KMS-11 (cell line): Measurements from ENCODE around the gene PTPRN2.

Experiments
- H2AFZ ChIP-seq: fragments of 200-600 bp; sonication (generic); 2 replicates; pipeline ENCODE4 v1.6.1; 2016; ENCODE audit warnings: antibody characterized with exemption, mixed run types, low read depth
- H3K27ac ChIP-seq: fragments of 200-600 bp; sonication (generic); 2 replicates; pipeline ENCODE4 v1.6.1; 2016; ENCODE audit warnings: mild to moderate bottlenecking, mixed run types
- H3K27me3 ChIP-seq: fragments of 200-600 bp; sonication (generic); 2 replicates; pipeline ENCODE4 v1.6.1; 2017; ENCODE audit warnings: mild to moderate bottlenecking, low read depth, mixed run types, moderate library complexity; ENCODE audit not compliant: insufficient read depth
- H3K36me3 ChIP-seq: fragments of 200-600 bp; sonication (generic); 2 replicates; pipeline ENCODE4 v1.6.1; 2017; ENCODE audit warnings: mild to moderate bottlenecking, mixed run types; ENCODE audit not compliant: insufficient read depth
- H3K4me1 ChIP-seq: fragments of 200-600 bp; sonication (generic); 2 replicates; pipeline ENCODE4 v1.6.1; 2016; ENCODE audit warnings: mild to moderate bottlenecking, low read depth, mixed run types; ENCODE audit not compliant: poor library complexity, severe bottlenecking
- H3K4me2 ChIP-seq: fragments of 200-600 bp; sonication (generic); 2 replicates; pipeline ENCODE4 v1.7.0; 2016; ENCODE audit warnings: mild to moderate bottlenecking, mixed run types
- H3K4me3 ChIP-seq: fragments of 200-600 bp; sonication (generic); IDR thresholded peaks from 2 replicates; pipeline ENCODE4 v1.6.1; 2017; ENCODE audit warnings: low read depth, low read length, mixed read lengths; ENCODE audit not compliant: insufficient read depth
- H3K79me2 ChIP-seq: fragments of 200-600 bp; sonication (generic); 2 replicates; pipeline ENCODE4 v1.6.1; 2016; ENCODE audit warnings: low read depth, mixed run types; ENCODE audit not compliant: insufficient read depth
- H3K9ac ChIP-seq: fragments of 200-600 bp; sonication (generic); 2 replicates; pipeline ENCODE4 v1.6.1; 2016; ENCODE audit warnings: mild to moderate bottlenecking, mixed run types
- H4K20me1 ChIP-seq: fragments of 200-600 bp; sonication (generic); 2 replicates; pipeline ENCODE4 v1.6.1; 2016; ENCODE audit warnings: mild to moderate bottlenecking, mixed run types; ENCODE audit not compliant: insufficient read depth
- TF ChIP-seq, protein P1 (sequence below): fragments of 200-600 bp; sonication (generic); conservative IDR thresholded peaks from 2 replicates; pipeline ENCODE4 v1.6.1; 2017; ENCODE audit warnings: low read depth, mild to moderate bottlenecking, antibody characterized with exemption, low read length, moderate library complexity, mixed read lengths

The PTPRN2 gene

GRCh38 chr7:157658851-157659412, 928.7 kb downstream of the PTPRN2 start:
- TF ChIP-seq, protein P1, sequence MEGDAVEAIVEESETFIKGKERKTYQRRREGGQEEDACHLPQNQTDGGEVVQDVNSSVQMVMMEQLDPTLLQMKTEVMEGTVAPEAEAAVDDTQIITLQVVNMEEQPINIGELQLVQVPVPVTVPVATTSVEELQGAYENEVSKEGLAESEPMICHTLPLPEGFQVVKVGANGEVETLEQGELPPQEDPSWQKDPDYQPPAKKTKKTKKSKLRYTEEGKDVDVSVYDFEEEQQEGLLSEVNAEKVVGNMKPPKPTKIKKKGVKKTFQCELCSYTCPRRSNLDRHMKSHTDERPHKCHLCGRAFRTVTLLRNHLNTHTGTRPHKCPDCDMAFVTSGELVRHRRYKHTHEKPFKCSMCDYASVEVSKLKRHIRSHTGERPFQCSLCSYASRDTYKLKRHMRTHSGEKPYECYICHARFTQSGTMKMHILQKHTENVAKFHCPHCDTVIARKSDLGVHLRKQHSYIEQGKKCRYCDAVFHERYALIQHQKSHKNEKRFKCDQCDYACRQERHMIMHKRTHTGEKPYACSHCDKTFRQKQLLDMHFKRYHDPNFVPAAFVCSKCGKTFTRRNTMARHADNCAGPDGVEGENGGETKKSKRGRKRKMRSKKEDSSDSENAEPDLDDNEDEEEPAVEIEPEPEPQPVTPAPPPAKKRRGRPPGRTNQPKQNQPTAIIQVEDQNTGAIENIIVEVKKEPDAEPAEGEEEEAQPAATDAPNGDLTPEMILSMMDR: no peak
- Histone ChIP-seq H3K4me2 (no peak overlapping the region), H3K27ac (no peak overlapping the region), H3K36me3 (no peaks in the 10 kb centered on the region), H4K20me1 (no peaks in the 10 kb centered on the region), H3K4me3 (no peak overlapping the region), H3K4me1 (no peaks in the 10 kb centered on the region), H3K27me3 (peaks cover 5% of the 10 kb centered on the region; the same call in 1 of the 2 replicates), H3K9ac (no peak overlapping the region), H3K79me2 (no peaks in the 10 kb centered on the region), H2AFZ (no peak overlapping the region)

- Histone ChIP-seq H2AFZ (no peak overlapping the region), H3K27ac (no peak overlapping the region), H4K20me1 (no peaks in the 10 kb centered on the region), H3K4me2 (no peak overlapping the region), H3K4me1 (no peaks in the 10 kb centered on the region), H3K79me2 (no peaks in the 10 kb centered on the region), H3K9ac (no peak overlapping the region), H3K36me3 (no peaks in the 10 kb centered on the region), H3K4me3 (no peak overlapping the region), H3K27me3 (peaks cover 5% of the 10 kb centered on the region)
- TF ChIP-seq, protein P1: no peak
Measured at GRCh38 chr7:157657741-157658740, 929.6 kb downstream of the PTPRN2 start.

DNA sequence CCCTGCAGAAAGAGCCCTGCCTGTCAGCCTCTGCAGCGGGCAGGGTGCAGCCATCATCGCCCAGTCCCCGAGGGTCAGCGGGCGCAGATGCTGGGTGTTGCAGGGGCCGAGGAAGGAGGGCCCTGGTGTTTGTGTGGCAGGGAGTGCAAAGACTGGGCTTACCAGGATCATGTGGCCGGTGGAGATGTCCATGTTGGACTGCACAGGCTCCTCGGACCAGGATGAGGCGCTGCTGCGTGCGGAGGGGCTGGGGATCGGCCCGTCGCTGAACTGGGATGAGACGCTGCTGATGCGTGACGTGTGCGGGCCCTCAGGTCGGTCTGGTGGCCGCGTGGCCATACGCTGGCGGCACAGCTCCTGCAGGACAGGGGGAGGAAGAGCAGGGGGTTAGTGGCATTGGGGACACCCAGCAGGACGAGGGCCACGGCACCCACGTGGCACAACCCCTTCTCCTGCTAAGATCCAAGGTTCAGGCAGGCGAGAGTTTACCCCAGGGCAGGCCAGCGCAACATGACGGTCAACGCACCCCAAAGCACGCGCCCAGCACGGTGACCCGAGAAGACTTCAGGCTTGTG, 931.3 kb downstream of the PTPRN2 start:
- H3K27ac ChIP-seq: no peak overlapping the region
- H3K36me3 ChIP-seq: no peaks in the 10 kb centered on the region

DNA sequence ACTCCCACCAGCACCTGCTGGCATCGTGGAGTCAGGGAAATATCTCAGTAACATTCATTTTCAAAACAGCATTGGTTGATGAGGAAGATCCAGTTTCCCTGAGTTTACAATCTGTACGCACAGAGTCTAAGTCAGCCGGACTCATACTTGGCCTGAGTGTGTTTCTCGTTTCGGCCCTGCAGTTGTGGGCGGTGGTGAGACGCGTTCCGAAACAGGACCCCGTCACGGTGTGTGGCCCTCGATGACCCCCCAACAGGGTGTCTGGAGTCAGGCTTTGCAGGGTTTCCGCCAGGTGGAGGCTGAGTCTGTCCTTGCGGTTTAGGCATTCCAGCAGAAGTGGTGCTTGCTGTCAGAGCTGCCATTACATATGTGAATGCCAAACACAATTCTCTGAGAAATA, 933.3 kb downstream of the PTPRN2 start:
- Histone ChIP-seq H3K79me2 (no peaks in the 10 kb centered on the region), H2AFZ (no peak overlapping the region)

More for the DNA sequence above, 931.3 kb downstream of the PTPRN2 start:
- H3K9ac ChIP-seq: no peak overlapping the region
- no peak overlapping the region for H3K4me2 ChIP-seq
- H2AFZ ChIP-seq: no peak overlapping the region
- no peaks in the 10 kb centered on the region for H3K4me1 ChIP-seq
- H3K79me2 ChIP-seq: no peaks in the 10 kb centered on the region
- H3K4me3 ChIP-seq: no peak overlapping the region
- H4K20me1 ChIP-seq: no peaks in the 10 kb centered on the region
- TF ChIP-seq, protein P1: no peak
- peaks cover 17% of the 10 kb centered on the region for H3K27me3 ChIP-seq

More for the DNA sequence above, 933.3 kb downstream of the PTPRN2 start:
- Histone ChIP-seq H4K20me1 (no peaks in the 10 kb centered on the region), H3K4me3 (no peak overlapping the region), H3K27ac (no peak overlapping the region), H3K27me3 (peaks cover 12% of the 10 kb centered on the region), H3K9ac (no peak overlapping the region), H3K4me2 (no peak overlapping the region), H3K4me1 (no peaks in the 10 kb centered on the region), H3K36me3 (no peaks in the 10 kb centered on the region)
- TF ChIP-seq, protein P1: no peak
